DMS53 treated with DMSO at 0.1 percent for 48 hours (cell line): ENCODE results near the gene CSTF2.
"Not testable (repeated sequence)": the region's sequence is repeated elsewhere in the genome, so short reads cannot be mapped to it uniquely, and the experiment has no call there.

ENCODE experiments used
- DNase-seq: peaks from one replicate; lab custom pipeline; 2025; ENCODE audit not compliant: unreplicated experiment; lab: John Stamatoyannopoulos, UW

The CSTF2 gene

GRCh38 chrX:100819837-100820666 lies at the start of gene CSTF2:
Gene CSTF2 (plus strand): TSS chrX:100820391. CDS start chrX:100820417, 26 bp downstream.
- DNase-seq = peak; percentile 76

- not testable (repeated sequence) for DNase-seq
Observed at GRCh38 chrX:100796371-100796770, 23.8 kb upstream of the CSTF2 start.

GRCh38 chrX:100797359-100797758 lies 22.8 kb upstream of the CSTF2 start:
- DNase-seq = no peak

- DNase-seq = no peak
Observed at GRCh38 chrX:100798484-100799214, 21.5 kb upstream of the CSTF2 start.

GRCh38 chrX:100802843-100803242 lies 17.3 kb upstream of the CSTF2 start:
- DNase-seq = no peak

GRCh38 chrX:100804780-100805179 lies 15.4 kb upstream of the CSTF2 start:
- no peak for DNase-seq

GRCh38 chrX:100808265-100808664 lies 11.9 kb upstream of the CSTF2 start:
- DNase-seq = not testable (repeated sequence)

GRCh38 chrX:100812216-100813158 lies 7.7 kb upstream of the CSTF2 start:
- no peak for DNase-seq

GRCh38 chrX:100817340-100817739 lies 2.9 kb upstream of the CSTF2 start:
- no peak for DNase-seq

GRCh38 chrX:100819534-100819836 lies 706 bp upstream of the CSTF2 start:
- no peak for DNase-seq

GRCh38 chrX:100829730-100830129 lies 9.5 kb downstream of the CSTF2 start:
- no peak for DNase-seq

GRCh38 chrX:100830143-100830542 lies 10.0 kb downstream of the CSTF2 start:
- DNase-seq = no peak

GRCh38 chrX:100830547-100830946 lies 10.4 kb downstream of the CSTF2 start:
- DNase-seq = no peak

GRCh38 chrX:100831219-100831946 lies 11.2 kb downstream of the CSTF2 start:
- no peak for DNase-seq

GRCh38 chrX:100850317-100850716 lies 30.1 kb downstream of the CSTF2 start:
- DNase-seq = no peak

GRCh38 chrX:100852810-100853209 lies 32.6 kb downstream of the CSTF2 start:
- no peak for DNase-seq

GRCh38 chrX:100863326-100863864 lies 43.2 kb downstream of the CSTF2 start:
- DNase-seq = no peak

GRCh38 chrX:100864657-100865391 lies 44.6 kb downstream of the CSTF2 start:
- no peak for DNase-seq

GRCh38 chrX:100868273-100868672 lies 48.1 kb downstream of the CSTF2 start:
- no peak for DNase-seq

- peak; percentile 51 for DNase-seq
Observed at GRCh38 chrX:100870527-100870926, 50.3 kb downstream of the CSTF2 start.
